Measurements from ENCODE around the gene PPP6R2. TPM values are rescaled to one million over a fixed set of nuclear protein-coding genes. Genes with fewer than 3 reads are reported as not detected.
"Not testable (repeated sequence)": the region's sequence is repeated elsewhere in the genome, so short reads cannot be mapped to it uniquely, and the experiment has no call there.

Gene PPP6R2
- total and polyA plus RNA-seq, 10 donors = 23.6 to 76.2 (median 62.1) TPM

DNA sequence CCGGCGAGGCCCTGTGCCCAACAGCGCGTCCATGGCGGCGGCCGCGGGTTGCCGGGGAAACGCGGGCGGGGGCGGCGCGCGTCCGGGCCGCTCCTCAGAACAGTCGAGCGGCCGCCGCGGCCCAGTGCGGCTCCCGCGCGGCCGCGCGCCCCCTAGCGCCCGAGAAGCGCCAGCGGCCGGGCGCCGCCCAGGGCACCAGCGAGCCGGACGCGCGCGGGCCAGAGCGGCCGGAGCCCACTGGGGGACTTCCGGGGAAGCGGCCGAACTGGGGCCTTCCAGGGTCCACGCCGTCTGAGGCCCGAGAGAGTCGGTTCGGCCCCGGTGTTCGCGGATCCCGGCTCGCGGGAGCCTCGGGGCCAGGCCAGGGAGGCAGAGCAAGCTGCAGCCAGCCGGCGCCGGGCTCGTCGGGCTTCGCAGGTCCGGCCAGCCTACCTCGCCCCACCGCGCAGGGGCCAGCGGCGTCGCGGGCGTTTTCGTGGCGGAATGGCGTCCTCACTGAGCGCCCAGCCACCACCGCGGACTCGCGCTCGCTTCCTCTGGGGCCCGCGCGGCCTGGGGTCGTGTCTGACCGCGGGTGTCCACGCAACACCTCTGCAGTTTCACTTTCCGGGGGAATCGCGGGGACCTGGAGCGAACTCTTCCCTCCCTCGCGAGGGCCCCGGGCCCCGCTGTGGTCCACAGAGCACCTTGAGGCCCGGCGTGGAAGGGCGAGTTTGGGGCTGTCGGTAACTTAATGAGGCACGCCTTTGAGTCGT is 16.0 kb upstream of the PPP6R2 start, which contains the start of gene DENND6B:
Gene DENND6B, minus strand, starts transcription at position 57 of the 755 bp plus-strand sequence. Its CDS starts 24 bp downstream, at position 33.
- Histone ChIP-seq H3K36me3 (no peaks in the 10 kb centered on the region), H3K27ac (peak within 1 kb of the TSS; percentile 89 to 96 (median 92)), H3K4me1 (peaks cover 0 to 28% (median 20%) of the 10 kb centered on the region in 6 donors), H3K9me3 (no peaks in the 10 kb centered on the region), H3K4me3 (peak within 1 kb of the TSS; percentile 54 to 82 (median 66)), H3K27me3 (replicated peaks in 1 of 7) (no peaks in the 10 kb centered on the region)
- DNase-seq = peak; percentile 95
- peak; percentile 61 to 76 (median 73) for TF ChIP-seq POLR2AphosphoS5 (IDR thresholded peaks at IDR 0.05)
- peak in 1 of 3 donors; percentile 19 for TF ChIP-seq POLR2A (IDR thresholded peaks at IDR 0.05)
- TF ChIP-seq, protein P1, sequence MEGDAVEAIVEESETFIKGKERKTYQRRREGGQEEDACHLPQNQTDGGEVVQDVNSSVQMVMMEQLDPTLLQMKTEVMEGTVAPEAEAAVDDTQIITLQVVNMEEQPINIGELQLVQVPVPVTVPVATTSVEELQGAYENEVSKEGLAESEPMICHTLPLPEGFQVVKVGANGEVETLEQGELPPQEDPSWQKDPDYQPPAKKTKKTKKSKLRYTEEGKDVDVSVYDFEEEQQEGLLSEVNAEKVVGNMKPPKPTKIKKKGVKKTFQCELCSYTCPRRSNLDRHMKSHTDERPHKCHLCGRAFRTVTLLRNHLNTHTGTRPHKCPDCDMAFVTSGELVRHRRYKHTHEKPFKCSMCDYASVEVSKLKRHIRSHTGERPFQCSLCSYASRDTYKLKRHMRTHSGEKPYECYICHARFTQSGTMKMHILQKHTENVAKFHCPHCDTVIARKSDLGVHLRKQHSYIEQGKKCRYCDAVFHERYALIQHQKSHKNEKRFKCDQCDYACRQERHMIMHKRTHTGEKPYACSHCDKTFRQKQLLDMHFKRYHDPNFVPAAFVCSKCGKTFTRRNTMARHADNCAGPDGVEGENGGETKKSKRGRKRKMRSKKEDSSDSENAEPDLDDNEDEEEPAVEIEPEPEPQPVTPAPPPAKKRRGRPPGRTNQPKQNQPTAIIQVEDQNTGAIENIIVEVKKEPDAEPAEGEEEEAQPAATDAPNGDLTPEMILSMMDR (IDR thresholded peaks at IDR 0.05 in 8 of 11, conservative IDR thresholded peaks at IDR 0.05 in 3 of 11) = peak in 10 of 11 experiments; percentile 18 to 84 (median 66)
- intact Hi-C loops (cut with DNase I; ENCODE audit: low total_unique reads) = loop anchor here (5.0 kb wide), 1 partner anchor 55 kb away; the partner anchor contains the start of gene MAPK11
- 0 to 1% (median 1%) methylated on average over 3 to 105 of the region's 105 CpGs for WGBS, 5 donors

DNA sequence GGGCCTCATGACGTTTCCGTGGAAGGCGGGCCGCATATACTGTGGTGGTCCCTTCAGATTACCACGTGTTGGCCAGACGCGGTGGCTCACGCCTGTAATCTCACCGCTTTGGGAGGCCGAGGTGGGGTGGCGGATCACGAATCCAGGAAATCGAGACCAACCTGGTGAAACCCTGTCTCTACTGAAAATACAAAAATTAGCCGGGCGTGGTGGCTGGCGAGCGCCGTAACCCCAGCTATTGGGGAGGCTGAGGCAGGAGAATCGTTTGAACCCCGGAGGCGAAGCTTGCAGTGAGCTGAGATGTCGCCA is 15.5 kb upstream of the PPP6R2 start:
- Histone ChIP-seq H3K27ac (peak overlapping the region; percentile 89 to 96 (median 92)), H3K36me3 (no peaks in the 10 kb centered on the region), H3K4me1 (peaks cover 0 to 28% (median 20%) of the 10 kb centered on the region in 6 donors), H3K27me3 (replicated peaks in 1 of 7) (no peaks in the 10 kb centered on the region), H3K4me3 (peak overlapping the region; percentile 54 to 82 (median 66)), H3K9me3 (no peaks in the 10 kb centered on the region)
- TF ChIP-seq POLR2A (IDR thresholded peaks at IDR 0.05) = no peak
- TF ChIP-seq, protein P1 (IDR thresholded peaks at IDR 0.05 in 8 of 11, conservative IDR thresholded peaks at IDR 0.05 in 3 of 11) = no peak
- TF ChIP-seq POLR2AphosphoS5 (IDR thresholded peaks at IDR 0.05) = no peak
- no peak for DNase-seq
- intact Hi-C loops (cut with DNase I; ENCODE audit: low total_unique reads) = loop anchor here (5.0 kb wide), 1 partner anchor 55 kb away; the partner anchor contains the start of gene MAPK11
- 64 to 73% (median 68%) methylated on average over 20 to 22 of the region's 22 CpGs for WGBS, 5 donors

DNA sequence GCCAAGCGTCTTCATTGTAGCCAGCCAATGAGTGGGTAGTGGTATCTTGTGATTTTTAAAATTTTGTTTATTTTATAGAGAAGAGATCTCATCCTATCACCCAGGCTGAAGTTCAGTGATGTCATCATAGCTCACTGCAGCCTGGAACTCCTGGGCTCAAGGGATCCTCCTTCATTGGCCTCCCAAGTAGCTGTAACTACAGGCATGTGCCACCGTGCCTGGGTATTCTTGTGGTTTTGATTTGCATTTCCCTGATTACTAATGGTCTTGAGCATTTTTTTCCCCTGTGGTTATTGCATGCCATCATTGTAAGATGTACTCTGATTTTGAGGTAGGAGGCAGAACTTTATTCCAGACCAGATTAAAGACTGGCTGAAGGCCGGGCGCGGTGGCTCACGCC is 13.9 kb upstream of the PPP6R2 start:
- 82 to 92% (median 83%) methylated on average over 6 of the region's 6 CpGs for WGBS, 5 donors
- TF ChIP-seq, protein P1 (IDR thresholded peaks at IDR 0.05 in 8 of 11, conservative IDR thresholded peaks at IDR 0.05 in 3 of 11) = no peak
- no peak for TF ChIP-seq POLR2AphosphoS5 (IDR thresholded peaks at IDR 0.05)
- TF ChIP-seq POLR2A (IDR thresholded peaks at IDR 0.05) = no peak

DNA sequence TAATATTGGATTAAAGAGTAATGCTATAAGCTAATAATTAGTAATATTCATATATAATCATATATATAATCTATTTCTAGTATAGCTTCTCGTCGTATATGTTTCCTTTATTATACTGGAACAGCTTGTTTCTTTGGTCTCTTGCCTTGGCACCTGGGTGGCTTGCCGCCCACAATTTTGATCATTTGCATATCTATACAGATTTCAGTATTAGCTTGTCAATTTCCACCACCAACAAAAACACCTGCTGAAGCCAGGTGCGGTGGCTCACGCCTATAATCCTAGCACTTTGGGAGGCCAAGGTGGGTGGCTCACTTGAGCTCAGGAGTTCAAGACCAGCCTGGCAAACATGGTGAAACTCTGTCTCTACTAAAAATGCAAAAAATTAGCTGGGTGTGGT is 8.7 kb upstream of the PPP6R2 start:
- 53 to 82% (median 66%) methylated on average over 5 of the region's 5 CpGs for WGBS, 5 donors
- H3K27me3 ChIP-seq (replicated peaks in 1 of 7); H3K4me3 ChIP-seq; DNase-seq; H3K4me1 ChIP-seq; intact Hi-C loops (cut with DNase I; ENCODE audit: low total_unique reads); H3K9me3 ChIP-seq; H3K36me3 ChIP-seq: not testable (repeated sequence)
- peak overlapping the region in 3 of 8 donors; percentile 40 to 77 (median 59) for H3K27ac ChIP-seq

More for the DNA sequence above, 13.9 kb upstream of the PPP6R2 start:
- Histone ChIP-seq H3K9me3 (no peaks in the 10 kb centered on the region), H3K4me3 (no peak overlapping the region), H3K36me3 (no peaks in the 10 kb centered on the region), H3K4me1 (peaks cover 0 to 28% (median 20%) of the 10 kb centered on the region in 6 donors), H3K27ac (no peak overlapping the region), H3K27me3 (replicated peaks in 1 of 7) (no peaks in the 10 kb centered on the region)
- no peak for DNase-seq
- intact Hi-C loops (cut with DNase I; ENCODE audit: low total_unique reads) = loop anchor here (5.0 kb wide), 1 partner anchor 57 kb away; the partner anchor contains the start of gene MAPK11

All from spleen (tissue), 11 donors.